HepG2 (cell line): ENCODE measurements around the gene NCBP1. TPM values are rescaled to one million over a fixed set of nuclear protein-coding genes. Genes with fewer than 3 reads are reported as not detected.

Experiments
- ATF5 ChIP-seq: sonication (generic); formaldehyde crosslinking; IDR thresholded peaks from 2 replicates; pipeline ENCODE4 v1.4.0; 2020; ENCODE audit warnings: mild to moderate bottlenecking, low read depth, missing genetic modification reagents
- CBX1 ChIP-seq: IDR thresholded peaks from one replicate; pipeline ENCODE4 v1.6.1; 2016; ENCODE audit warnings: antibody characterized with exemption, low read depth
- PITX1 ChIP-seq: sonication (generic); formaldehyde crosslinking; IDR thresholded peaks from 2 replicates; pipeline ENCODE4 v1.5.1; 2020; ENCODE audit warnings: mild to moderate bottlenecking, missing genetic modification reagents
- RELA ChIP-seq: sonication (generic); formaldehyde crosslinking; IDR thresholded peaks from 2 replicates; pipeline ENCODE4 v1.4.0; 2020; ENCODE audit warnings: missing genetic modification reagents
- SP4 ChIP-seq: sonication (generic); formaldehyde crosslinking; IDR thresholded peaks from 2 replicates; pipeline ENCODE4 v1.8.1; 2023; ENCODE audit warnings: mild to moderate bottlenecking, missing genetic modification reagents
- SRSF9 ChIP-seq: fragments of 200-400 bp; formaldehyde crosslinking; IDR thresholded peaks from 2 replicates; pipeline ENCODE4 v1.6.1; 2018; ENCODE audit warnings: borderline replicate concordance, mild to moderate bottlenecking, low read depth, low read length; ENCODE audit not compliant: insufficient read depth, poor library complexity, severe bottlenecking
- TFDP2 ChIP-seq: sonication (generic); formaldehyde crosslinking; IDR thresholded peaks from 2 replicates; pipeline ENCODE4 v1.4.0; 2020; ENCODE audit warnings: missing genetic modification reagents
- TGIF2 ChIP-seq: IDR thresholded peaks from 2 replicates; pipeline ENCODE4 v1.6.1; 2016; ENCODE audit warnings: control low read depth, missing compliant biosample characterization
- ZBTB33 ChIP-seq: sonication (generic); formaldehyde crosslinking; IDR thresholded peaks from 2 replicates; pipeline ENCODE4 v1.4.0; 2020; ENCODE audit warnings: missing genetic modification reagents
- ZBTB44 ChIP-seq: sonication (generic); formaldehyde crosslinking; IDR thresholded peaks from 2 replicates; pipeline ENCODE4 v1.4.0; 2020; ENCODE audit warnings: missing genetic modification reagents
- ZEB1 ChIP-seq: IDR thresholded peaks from 2 replicates; pipeline ENCODE4 v1.6.1; 2012; ENCODE audit warnings: mild to moderate bottlenecking, low read depth, inconsistent platforms; ENCODE audit not compliant: insufficient replicate concordance
- ZMAT5 ChIP-seq: sonication (generic); formaldehyde crosslinking; IDR thresholded peaks from 2 replicates; pipeline ENCODE4 v1.5.0; 2020; ENCODE audit warnings: mild to moderate bottlenecking, low read depth, missing genetic modification reagents, borderline replicate concordance
- ZNF253 ChIP-seq: sonication (generic); formaldehyde crosslinking; IDR thresholded peaks from 2 replicates; pipeline ENCODE4 v1.8.0; 2022; ENCODE audit warnings: mild to moderate bottlenecking, missing genetic modification reagents, borderline replicate concordance
- ZNF256 ChIP-seq: sonication (generic); formaldehyde crosslinking; conservative IDR thresholded peaks from 2 replicates; pipeline ENCODE4 v1.4.0; 2020; ENCODE audit warnings: missing genetic modification reagents
- ZNF3 ChIP-seq: IDR thresholded peaks from 2 replicates; pipeline ENCODE4 v1.7.0; 2017; ENCODE audit warnings: inconsistent platforms
- ZNF343 ChIP-seq: sonication (generic); formaldehyde crosslinking; IDR thresholded peaks from 2 replicates; pipeline ENCODE4 v1.4.0; 2020; ENCODE audit warnings: mild to moderate bottlenecking, missing genetic modification reagents
- ZNF367 ChIP-seq: sonication (generic); formaldehyde crosslinking; IDR thresholded peaks from 2 replicates; pipeline ENCODE4 v1.4.0; 2020; ENCODE audit warnings: missing genetic modification reagents, borderline replicate concordance
- ZNF446 ChIP-seq: sonication (generic); formaldehyde crosslinking; IDR thresholded peaks from 2 replicates; pipeline ENCODE4 v1.5.0; 2020; ENCODE audit warnings: mild to moderate bottlenecking, missing genetic modification reagents
- ZNF503 ChIP-seq: sonication (generic); formaldehyde crosslinking; IDR thresholded peaks from 2 replicates; pipeline ENCODE4 v1.4.0; 2020; ENCODE audit warnings: missing genetic modification reagents
- ZNF75D ChIP-seq: sonication (generic); formaldehyde crosslinking; IDR thresholded peaks from 2 replicates; pipeline ENCODE4 v1.8.1; 2023; ENCODE audit warnings: missing genetic modification reagents, mild to moderate bottlenecking, borderline replicate concordance
- polyA plus RNA-seq, 8 experiments: library from polyadenylated mRNA; depleted of rRNA in 3 of 8; stranded (reverse) in 7 of 8; unstranded in 1 of 8; fragments of >200 nt; fragmentation: Illumina TruSeq in 4 of 8; extraction: Trizol in 4 of 8; gene quantifications; 2 replicates each; pipeline versions ENCODE4 v1.2.1 to v1.2.3, GENCODE V29; 2011 to 2016; ENCODE audit warnings: low read depth in 4 of 8, missing spikeins in 1 of 8, mixed read lengths in 1 of 8; ENCODE audit not compliant: insufficient read depth in 1 of 8
- total RNA-seq, 5 experiments: library from RNA; depleted of rRNA; stranded (reverse); fragments of >200 nt; fragmentation: Illumina TruSeq; extraction: Trizol; gene quantifications; 2 replicates each; pipeline ENCODE4 v1.2.3, GENCODE V29; 2016; ENCODE audit warnings: low read depth in 1 of 5

The NCBP1 gene
- total and polyA plus RNA-seq, 2 of the 13 experiments (the other 11 are each of a cell fraction or from before 2014, with no cell fraction given), result 13.3 to 40.2 TPM

- TF ChIP-seq ZNF253 (CRISPR knock-in tag), result no peak
- TF ChIP-seq ZNF75D (CRISPR knock-in tag), result no peak
- TF ChIP-seq ZNF446 (CRISPR knock-in tag), result no peak
- 0 out of 2 replicates have a peak, but pooled peaks have one; percentile 65 for TF ChIP-seq ATF5 (CRISPR knock-in tag)
- no peak for TF ChIP-seq ZEB1
- TF ChIP-seq ZBTB33, result no peak; the same call in 1 of the 2 replicates
- peak; percentile 62; the same call in 1 of the 2 replicates for TF ChIP-seq TGIF2 (CRISPR knock-in tag)
- TF ChIP-seq RELA (CRISPR knock-in tag), result 0 out of 2 replicates have a peak, but pooled peaks have one; percentile 62
- no peak for TF ChIP-seq ZNF367 (CRISPR knock-in tag)
- no peak for TF ChIP-seq ZMAT5
- TF ChIP-seq ZNF503 (CRISPR knock-in tag), result no peak; the same call in 1 of the 2 replicates
- no peak for TF ChIP-seq PITX1
- TF ChIP-seq SP4, result peak; percentile 42; the same call in 1 of the 2 replicates
- TF ChIP-seq ZNF3, result no peak
- 0 out of 2 replicates have a peak, but pooled peaks have one; percentile 40 for TF ChIP-seq ZNF343 (CRISPR knock-in tag)
- TF ChIP-seq TFDP2 (CRISPR knock-in tag), result peak; percentile 36; the same call in 1 of the 2 replicates
- no peak for TF ChIP-seq ZNF256 (CRISPR knock-in tag)
- no peak for TF ChIP-seq SRSF9
- TF ChIP-seq ZBTB44, result no peak
- no peak for TF ChIP-seq CBX1
These were observed 63.4 kb downstream of the NCBP1 start, which contains the start of gene XPA (continued) for GRCh38 chr9:97696803-97697601.
